Neural cell (in vitro differentiated cells): ENCODE data around the gene NCBP3. TPM values are rescaled to one million over a fixed set of nuclear protein-coding genes. Genes with fewer than 3 reads are reported as not detected.
"Not testable (repeated sequence)": the region's sequence is repeated elsewhere in the genome, so short reads cannot be mapped to it uniquely, and the experiment has no call there.

ENCODE experiments used
- H2AFZ ChIP-seq: fragments of 200-600, 300-800 bp; sonication (generic), shearing (Covaris generic); 2 replicates; pipeline ENCODE4 v1.6.0; 2014; ENCODE audit warnings: low read depth, mild to moderate bottlenecking, antibody characterized with exemption, low read length, moderate library complexity
- H3F3A ChIP-seq: fragments of 200-600 bp; shearing (Covaris generic); 2 replicates; pipeline ENCODE4 v1.6.1; 2016; ENCODE audit warnings: mild to moderate bottlenecking, moderate library complexity, mixed read lengths, antibody characterized with exemption, low read length; ENCODE audit not compliant: insufficient read depth, poor library complexity, severe bottlenecking
- H3K27ac ChIP-seq: fragments of 200-600, 300-800 bp; sonication (generic), shearing (Covaris generic); 2 replicates; pipeline ENCODE4 v1.5.1; 2014; ENCODE audit warnings: mild to moderate bottlenecking, low read length, moderate library complexity
- H3K27me3 ChIP-seq: fragments of 300-800, 200-600 bp; sonication (generic), shearing (Covaris generic); 2 replicates; pipeline ENCODE4 v1.6.0; 2014; ENCODE audit warnings: mild to moderate bottlenecking, low read depth, low read length, moderate library complexity; ENCODE audit not compliant: insufficient read depth
- H3K36me3 ChIP-seq: fragments of 300-800, 200-600 bp; sonication (generic), shearing (Covaris generic); 2 replicates; pipeline ENCODE4 v1.5.1; 2014; ENCODE audit warnings: mild to moderate bottlenecking, antibody characterized with exemption, low read length, moderate library complexity; ENCODE audit not compliant: insufficient read depth
- H3K4me2 ChIP-seq: fragments of 300-800, 200-600 bp; sonication (generic), shearing (Covaris generic); 2 replicates; pipeline ENCODE4 v1.6.0; 2014; ENCODE audit warnings: mild to moderate bottlenecking, low read length
- H3K4me3 ChIP-seq: fragments of 300-800, 200-600 bp; sonication (generic), shearing (Covaris generic); 2 replicates; pipeline ENCODE4 v1.5.1; 2014; ENCODE audit warnings: mild to moderate bottlenecking, low read length, moderate library complexity
- H3K79me2 ChIP-seq: fragments of 200-600 bp; shearing (Covaris generic); replicated peaks from 2 replicates; pipeline ENCODE4 v1.6.0; 2014; ENCODE audit warnings: mild to moderate bottlenecking, low read length, moderate library complexity; ENCODE audit not compliant: insufficient read depth
- H3K9ac ChIP-seq: fragments of 300-800, 200-600 bp; sonication (generic), shearing (Covaris generic); 2 replicates; pipeline ENCODE4 v1.6.1; 2016; ENCODE audit warnings: mild to moderate bottlenecking, low read length, mixed read lengths
- H3K9me2 ChIP-seq: fragments of 200-600 bp; shearing (Covaris generic); 2 replicates; pipeline ENCODE4 v1.6.1; 2016; ENCODE audit warnings: mild to moderate bottlenecking, low read length, mixed read lengths; ENCODE audit not compliant: insufficient read depth
- H3K9me3 ChIP-seq: fragments of 200-600, 300-800 bp; sonication (generic), shearing (Covaris generic); 2 replicates; pipeline ENCODE4 v1.6.1; 2016; ENCODE audit warnings: mild to moderate bottlenecking, mixed run types, low read length, moderate library complexity, mixed read lengths
- H4K20me1 ChIP-seq: fragments of 200-600 bp; shearing (Covaris generic); 2 replicates; pipeline ENCODE4 v1.6.1; 2016; ENCODE audit warnings: mild to moderate bottlenecking, mixed run types; ENCODE audit not compliant: insufficient read depth
- EP300 ChIP-seq: fragments of 450-650 bp; conservative IDR thresholded peaks from 2 replicates; pipeline ENCODE4 v1.6.1; 2014; ENCODE audit warnings: antibody characterized with exemption, mild to moderate bottlenecking, moderate library complexity; ENCODE audit not compliant: poor library complexity, severe bottlenecking
- EZH2 ChIP-seq: fragments of 200-600, 300-800 bp; shearing (Covaris generic), sonication (generic); IDR thresholded peaks from 2 replicates; pipeline ENCODE4 v1.6.1; 2014; ENCODE audit warnings: antibody characterized with exemption, low read length, borderline replicate concordance, mild to moderate bottlenecking; ENCODE audit not compliant: insufficient read depth, poor library complexity, severe bottlenecking
- MXI1 ChIP-seq: fragments of 450-650 bp; conservative IDR thresholded peaks from 2 replicates; pipeline ENCODE4 v1.6.1; 2014; ENCODE audit warnings: antibody characterized with exemption, mild to moderate bottlenecking; ENCODE audit not compliant: poor library complexity, severe bottlenecking
- POLR2AphosphoS5 ChIP-seq: IDR thresholded peaks from 2 replicates; pipeline ENCODE4 v1.6.1; 2012
- RAD21 ChIP-seq: fragments of 450-650 bp; conservative IDR thresholded peaks from 2 replicates; pipeline ENCODE4 v1.6.1; 2014; ENCODE audit warnings: antibody characterized with exemption, mild to moderate bottlenecking, moderate library complexity
- REST ChIP-seq: IDR thresholded peaks from 2 replicates; pipeline ENCODE4 v1.6.1; 2012; ENCODE audit warnings: borderline replicate concordance
- SMC3 ChIP-seq: fragments of 450-650 bp; conservative IDR thresholded peaks from 2 replicates; pipeline ENCODE4 v1.6.1; 2014; ENCODE audit warnings: antibody characterized with exemption, mild to moderate bottlenecking, moderate library complexity; ENCODE audit not compliant: poor library complexity
- TAF1 ChIP-seq: IDR thresholded peaks from 2 replicates; pipeline ENCODE4 v1.6.1; 2012; ENCODE audit warnings: low read depth
- polyA plus RNA-seq: library from polyadenylated mRNA; depleted of rRNA; stranded (reverse); fragments of >200 nt; gene quantifications from 2 replicates; pipeline ENCODE4 v1.2.3, GENCODE V29; 2014
- TF ChIP-seq, protein P1 (sequence below): fragments of 450-650 bp; IDR thresholded peaks from 2 replicates; pipeline ENCODE4 v1.5.1; 2014; ENCODE audit warnings: antibody characterized with exemption, mild to moderate bottlenecking, moderate library complexity; ENCODE audit not compliant: poor library complexity, severe bottlenecking

Gene NCBP3
- polyA plus RNA-seq, 1 donor from 2014 or later = 132 TPM

DNA sequence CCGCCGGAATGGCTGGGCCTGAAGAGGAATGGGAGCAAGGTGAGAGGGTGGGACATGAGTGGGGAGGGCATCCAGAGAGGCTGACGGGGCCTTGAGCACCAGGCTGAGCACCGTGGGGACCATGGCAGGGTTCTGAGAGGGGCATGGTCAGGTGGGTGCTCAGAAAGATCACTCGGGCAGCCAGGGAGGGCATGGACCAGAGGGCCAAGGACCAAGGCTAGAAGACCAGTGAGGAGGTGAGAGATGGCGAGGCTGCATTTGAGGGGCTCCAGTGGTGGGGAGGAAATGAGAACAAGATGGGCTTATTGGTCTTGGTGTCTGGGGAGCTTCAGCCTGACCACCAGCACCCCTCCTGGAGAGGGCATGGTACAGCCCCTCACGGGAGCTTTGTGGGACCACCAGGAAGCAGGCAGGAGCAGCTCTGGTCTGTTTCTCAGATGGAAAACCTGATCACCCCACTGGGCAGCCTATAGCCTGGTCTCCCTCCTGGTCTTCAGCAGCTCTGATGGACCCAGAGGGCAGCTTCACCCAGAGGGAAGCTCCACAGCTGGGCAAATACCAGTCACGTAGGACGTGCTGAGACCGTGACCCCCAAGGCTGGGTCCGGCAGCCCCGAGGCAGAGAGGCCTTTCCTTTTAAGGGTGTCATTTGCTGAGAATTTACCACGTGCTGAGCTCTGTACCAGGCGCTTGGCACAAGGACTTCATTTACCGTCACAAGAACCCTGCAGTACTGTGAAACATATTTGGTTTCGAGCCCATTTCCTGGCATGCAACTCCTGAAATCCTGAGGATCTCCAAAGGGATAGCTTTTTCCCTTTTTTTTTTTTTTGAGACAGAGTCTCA is 11.4 kb upstream of the NCBP3 start:
- no peak overlapping the region for H2AFZ ChIP-seq
- H3K9me3 ChIP-seq = no peaks in the 10 kb centered on the region
- H3K4me3 ChIP-seq = no peak overlapping the region
- no peaks in the 10 kb centered on the region for H3K9me2 ChIP-seq
- no peaks in the 10 kb centered on the region for H4K20me1 ChIP-seq
- no peaks in the 10 kb centered on the region for H3K36me3 ChIP-seq
- H3K79me2 ChIP-seq = no peaks in the 10 kb centered on the region
- H3F3A ChIP-seq = no peaks in the 10 kb centered on the region
- no peak for TF ChIP-seq REST
- TF ChIP-seq SMC3 = no peak
- TF ChIP-seq RAD21 = no peak
- TF ChIP-seq EP300 = no peak
- TF ChIP-seq EZH2 = no peak
- TF ChIP-seq TAF1 = no peak
- TF ChIP-seq, protein P1, sequence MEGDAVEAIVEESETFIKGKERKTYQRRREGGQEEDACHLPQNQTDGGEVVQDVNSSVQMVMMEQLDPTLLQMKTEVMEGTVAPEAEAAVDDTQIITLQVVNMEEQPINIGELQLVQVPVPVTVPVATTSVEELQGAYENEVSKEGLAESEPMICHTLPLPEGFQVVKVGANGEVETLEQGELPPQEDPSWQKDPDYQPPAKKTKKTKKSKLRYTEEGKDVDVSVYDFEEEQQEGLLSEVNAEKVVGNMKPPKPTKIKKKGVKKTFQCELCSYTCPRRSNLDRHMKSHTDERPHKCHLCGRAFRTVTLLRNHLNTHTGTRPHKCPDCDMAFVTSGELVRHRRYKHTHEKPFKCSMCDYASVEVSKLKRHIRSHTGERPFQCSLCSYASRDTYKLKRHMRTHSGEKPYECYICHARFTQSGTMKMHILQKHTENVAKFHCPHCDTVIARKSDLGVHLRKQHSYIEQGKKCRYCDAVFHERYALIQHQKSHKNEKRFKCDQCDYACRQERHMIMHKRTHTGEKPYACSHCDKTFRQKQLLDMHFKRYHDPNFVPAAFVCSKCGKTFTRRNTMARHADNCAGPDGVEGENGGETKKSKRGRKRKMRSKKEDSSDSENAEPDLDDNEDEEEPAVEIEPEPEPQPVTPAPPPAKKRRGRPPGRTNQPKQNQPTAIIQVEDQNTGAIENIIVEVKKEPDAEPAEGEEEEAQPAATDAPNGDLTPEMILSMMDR = no peak
- no peak for TF ChIP-seq POLR2AphosphoS5
- TF ChIP-seq MXI1 = no peak
- H3K9ac ChIP-seq = no peak overlapping the region
- H3K4me2 ChIP-seq = no peak overlapping the region
- no peak overlapping the region for H3K27ac ChIP-seq
- H3K27me3 ChIP-seq = no peaks in the 10 kb centered on the region

DNA sequence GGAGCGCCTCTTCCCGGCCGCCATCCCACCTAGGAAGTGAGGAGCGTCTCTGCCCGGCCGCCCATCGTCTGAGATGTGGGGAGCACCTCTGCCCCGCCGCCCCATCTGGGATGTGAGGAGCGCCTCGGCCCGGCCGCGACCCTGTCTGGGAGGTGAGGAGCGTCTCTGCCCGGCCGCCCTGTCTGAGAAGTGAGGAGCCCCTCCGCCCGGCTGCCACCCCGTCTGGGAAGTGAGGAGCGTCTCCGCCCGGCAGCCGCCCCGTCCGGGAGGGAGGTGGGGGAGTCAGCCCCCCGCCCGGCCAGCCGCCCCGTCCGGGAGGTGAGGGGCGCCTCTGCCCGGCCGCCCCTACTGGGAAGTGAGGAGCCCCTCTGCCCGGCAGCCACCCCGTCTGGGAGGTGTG is 8.2 kb upstream of the NCBP3 start:
- not testable (repeated sequence) for H3K9me2 ChIP-seq, H3K79me2 ChIP-seq, H3K4me3 ChIP-seq, H3F3A ChIP-seq, H3K27ac ChIP-seq, H4K20me1 ChIP-seq, H2AFZ ChIP-seq, H3K27me3 ChIP-seq, H3K36me3 ChIP-seq, H3K9me3 ChIP-seq, H3K9ac ChIP-seq, H3K4me2 ChIP-seq
